ENCODE data around the gene ANKRD55. TPM values are rescaled to one million over a fixed set of nuclear protein-coding genes. Genes with fewer than 3 reads are reported as not detected.

ANKRD55 gene
- total RNA-seq, 1 experiment from 2014 or later, result not detected

GRCh38 chr5:56078278-56079156 is 154.6 kb downstream of the ANKRD55 start:
- DNase-seq, result no peak
- ATAC-seq, result no peak
- H3K27ac ChIP-seq (ENCODE audit: low read length), result no peak overlapping the region
- no peaks in the 10 kb centered on the region for H3K4me1 ChIP-seq (ENCODE audit: insufficient read depth, low read length)
- no peak for TF ChIP-seq CTCF (conservative IDR thresholded peaks at IDR 0.05; ENCODE audit: low read depth, low read length)
- no peak for TF ChIP-seq EZH2phosphoT487 (IDR thresholded peaks at IDR 0.05; ENCODE audit: borderline replicate concordance, low read length)
- TF ChIP-seq EZH2 (IDR thresholded peaks at IDR 0.05; ENCODE audit: low read length, unreplicated experiment), result no peak
- ChIA-PET POLR2A (ENCODE audit: unreplicated experiment) (no interaction called here), CTCF (no interaction called here)
- intact Hi-C loops (cut with micrococcal nuclease), result no loop called here
- no peaks in the 10 kb centered on the region for H3K79me2 ChIP-seq (ENCODE audit: low read length)
- no TSS peak for BruUV-seq (replicated peaks)
- H3F3A ChIP-seq (ENCODE audit: low read length, unreplicated experiment), result no peaks in the 10 kb centered on the region
- H3K9me3 ChIP-seq (ENCODE audit: low read length), result no peaks in the 10 kb centered on the region
- no peak overlapping the region for H3K4me3 ChIP-seq (ENCODE audit: low read length)
- H3K9ac ChIP-seq (ENCODE audit: low read length), result no peak overlapping the region
- H2AFZ ChIP-seq (ENCODE audit: low read length), result no peak overlapping the region
- no peaks in the 10 kb centered on the region for H4K20me1 ChIP-seq (ENCODE audit: low read length)
- no peaks in the 10 kb centered on the region for H3K9me2 ChIP-seq (replicated peaks; ENCODE audit: low read length)
- H3K36me3 ChIP-seq (ENCODE audit: low read depth, low read length), result no peaks in the 10 kb centered on the region
- H3K27me3 ChIP-seq (ENCODE audit: low read length), result no peaks in the 10 kb centered on the region
- H3K4me2 ChIP-seq (ENCODE audit: low read length), result no peak overlapping the region

- Histone ChIP-seq H3K79me2 (ENCODE audit: low read length) (no peaks in the 10 kb centered on the region), H2AFZ (ENCODE audit: low read length) (no peak overlapping the region), H4K20me1 (ENCODE audit: low read length) (no peaks in the 10 kb centered on the region), H3K9me3 (ENCODE audit: low read length) (no peaks in the 10 kb centered on the region), H3K9ac (ENCODE audit: low read length) (no peak overlapping the region), H3K27ac (ENCODE audit: low read length) (no peak overlapping the region), H3K27me3 (ENCODE audit: low read length) (no peaks in the 10 kb centered on the region), H3K4me3 (ENCODE audit: low read length) (no peak overlapping the region), H3F3A (ENCODE audit: low read length, unreplicated experiment) (no peaks in the 10 kb centered on the region), H3K9me2 (replicated peaks; ENCODE audit: low read length) (no peaks in the 10 kb centered on the region), H3K4me1 (ENCODE audit: insufficient read depth, low read length) (no peaks in the 10 kb centered on the region), H3K36me3 (ENCODE audit: low read depth, low read length) (no peaks in the 10 kb centered on the region), H3K4me2 (ENCODE audit: low read length) (no peak overlapping the region)
- BruUV-seq (replicated peaks), result no TSS peak
- DNase-seq (no peak), ATAC-seq (no peak)
- intact Hi-C loops (cut with micrococcal nuclease), result no loop called here
- POLR2A ChIA-PET (ENCODE audit: unreplicated experiment), result no interaction called here
- TF ChIP-seq EZH2 (IDR thresholded peaks at IDR 0.05; ENCODE audit: low read length, unreplicated experiment) (no peak), CTCF (conservative IDR thresholded peaks at IDR 0.05; ENCODE audit: low read depth, low read length) (no peak), EZH2phosphoT487 (IDR thresholded peaks at IDR 0.05; ENCODE audit: borderline replicate concordance, low read length) (no peak)
- CTCF ChIA-PET, result no interaction called here
Observed at GRCh38 chr5:56077796-56078233, 155.3 kb downstream of the ANKRD55 start.

- no peaks in the 10 kb centered on the region for H3K36me3 ChIP-seq (ENCODE audit: low read depth, low read length)
- intact Hi-C loops (cut with micrococcal nuclease), result no loop called here
- H3K79me2 ChIP-seq (ENCODE audit: low read length), result no peaks in the 10 kb centered on the region
- ChIA-PET CTCF (no interaction called here), POLR2A (ENCODE audit: unreplicated experiment) (no interaction called here)
- no peak overlapping the region for H3K4me2 ChIP-seq (ENCODE audit: low read length)
- no peaks in the 10 kb centered on the region for H3F3A ChIP-seq (ENCODE audit: low read length, unreplicated experiment)
- H2AFZ ChIP-seq (ENCODE audit: low read length), result no peak overlapping the region
- no peak for TF ChIP-seq EZH2 (IDR thresholded peaks at IDR 0.05; ENCODE audit: low read length, unreplicated experiment)
- TF ChIP-seq EZH2phosphoT487 (IDR thresholded peaks at IDR 0.05; ENCODE audit: borderline replicate concordance, low read length), result no peak
- H3K9me3 ChIP-seq (ENCODE audit: low read length), result no peaks in the 10 kb centered on the region
- H3K27me3 ChIP-seq (ENCODE audit: low read length), result no peaks in the 10 kb centered on the region
- no peak overlapping the region for H3K27ac ChIP-seq (ENCODE audit: low read length)
- H3K4me3 ChIP-seq (ENCODE audit: low read length), result no peak overlapping the region
- H3K4me1 ChIP-seq (ENCODE audit: insufficient read depth, low read length), result no peaks in the 10 kb centered on the region
- no peak overlapping the region for H3K9ac ChIP-seq (ENCODE audit: low read length)
- no peak for DNase-seq
- no peak for ATAC-seq
- H3K9me2 ChIP-seq (replicated peaks; ENCODE audit: low read length), result no peaks in the 10 kb centered on the region
- BruUV-seq (replicated peaks), result no TSS peak
- no peaks in the 10 kb centered on the region for H4K20me1 ChIP-seq (ENCODE audit: low read length)
Observed at GRCh38 chr5:56076486-56076885, 156.6 kb downstream of the ANKRD55 start.
